ENCODE data around the gene FOXO3. TPM values are rescaled to one million over a fixed set of nuclear protein-coding genes. Genes with fewer than 3 reads are reported as not detected.

The FOXO3 gene
- total and polyA plus RNA-seq, 2 donors (not counting 3 experiments of a cell fraction or from before 2014, with no cell fraction given), result 14.4 to 16.9 TPM

GRCh38 chr6:108550256-108550655, 10.5 kb upstream of the FOXO3 start:
- Histone ChIP-seq H3K9ac (replicated peaks; ENCODE audit: extremely low read depth, insufficient read depth, low read length) (no peak overlapping the region), H3K4me1 (ENCODE audit: control insufficient read depth, extremely low read depth, insufficient read depth, low read length) (no peaks in the 10 kb centered on the region), H4K20me1 (replicated peaks; ENCODE audit: control insufficient read depth, extremely low read depth, insufficient read depth, low read length) (no peaks in the 10 kb centered on the region), H2AFZ (ENCODE audit: low read depth, low read length) (no peak overlapping the region), H3K4me2 (ENCODE audit: insufficient read depth, low read length) (no peak overlapping the region), H3K9me3 (replicated peaks; ENCODE audit: control insufficient read depth, insufficient read depth, low read length) (no peaks in the 10 kb centered on the region), H3K79me2 (ENCODE audit: control insufficient read depth, insufficient read depth, low read length) (no peaks in the 10 kb centered on the region), H3K27ac (ENCODE audit: insufficient read depth, low read depth, low read length) (no peak overlapping the region), H3K36me3 (ENCODE audit: control insufficient read depth in 2 of 2, extremely low read depth in 1 of 2, insufficient read depth in 2 of 2, low read length in 2 of 2) (no peaks in the 10 kb centered on the region), H3K4me3 (replicated peaks in 1 of 3; ENCODE audit: insufficient read depth in 1 of 3, low read depth in 1 of 3, low read length in 3 of 3) (no peak overlapping the region), H3K27me3 (ENCODE audit: control insufficient read depth in 2 of 2, insufficient read depth in 2 of 2, low read length in 2 of 2) (peaks cover 3 to 4% of the 10 kb centered on the region in 2 experiments), H3K9me1 (replicated peaks; ENCODE audit: control insufficient read depth, extremely low read depth, insufficient read depth, low read length) (no peaks in the 10 kb centered on the region)
- no TSS peak for BruUV-seq (replicated peaks)
- intact Hi-C loops (cut with micrococcal nuclease) (no loop called here), dilution Hi-C loops (cut with MboI; ENCODE audit: extremely low pct_ligation_motif_present, low sequenced_read_pairs) (no loop called here)
- DNase-seq (ENCODE audit: low read depth, low spot score) (no peak), FAIRE-seq (no peak)
- POLR2A ChIA-PET, result no interaction called here
- TF ChIP-seq JUN (IDR thresholded peaks at IDR 0.05; ENCODE audit: borderline replicate concordance, insufficient read depth, insufficient read length, low read depth) (no peak), FOS (IDR thresholded peaks at IDR 0.05; ENCODE audit: borderline replicate concordance, insufficient read depth, low read length) (no peak), EZH2 (IDR thresholded peaks at IDR 0.05; ENCODE audit: borderline replicate concordance, low read depth, low read length, severe bottlenecking) (no peak), GATA2 (IDR thresholded peaks at IDR 0.05; ENCODE audit: insufficient read depth, insufficient read length, low read depth, low read length) (no peak), POLR2A (IDR thresholded peaks at IDR 0.05; ENCODE audit: low read depth, low read length) (no peak), CTCF (IDR thresholded peaks at IDR 0.05; ENCODE audit: extremely low read depth in 1 of 2, insufficient read depth in 1 of 2, low read depth in 1 of 2, low read length in 2 of 2) (no peak), MYC (IDR thresholded peaks at IDR 0.05; ENCODE audit: low read depth, low read length) (no peak), MAX (IDR thresholded peaks at IDR 0.05; ENCODE audit: insufficient read depth, insufficient read length) (no peak), POLR2AphosphoS5 (IDR thresholded peaks at IDR 0.05; ENCODE audit: insufficient read depth, low read depth, low read length) (no peak)
- CTCF ChIA-PET, result interaction anchor here (1.5 to 3.0 kb wide), 3 partner anchors 8 to 523 kb away, joined by 3 to 10 read pairs (median 4); no protein-coding TSS in a partner anchor
